SK-N-SH treated with all-trans-retinoic acid at 6 μM for 48 hours (cell line): ENCODE data around the gene AAK1.

ENCODE experiments used
- ATAC-seq: fragments of 200-7000 bp; cut with Tn5 transposase; 3 replicates; pipeline ENCODE4 v1.9.1; 2020; ENCODE audit warnings: mild to moderate bottlenecking, moderate library complexity
- ARNTL ChIP-seq: fragments of 450-650 bp; formaldehyde crosslinking; IDR thresholded peaks from 2 replicates; pipeline ENCODE4 v1.5.0; 2020; ENCODE audit warnings: low read depth, mild to moderate bottlenecking, moderate library complexity, borderline replicate concordance
- BACH2 ChIP-seq: fragments of 250-450 bp; sonication (Bioruptor Pico); IDR thresholded peaks from 2 replicates; pipeline ENCODE4 v1.9.0; 2021; ENCODE audit warnings: mild to moderate bottlenecking, borderline replicate concordance
- CSDC2 ChIP-seq: fragments of 250-450 bp; sonication (Bioruptor Pico); IDR thresholded peaks from 2 replicates; pipeline ENCODE4 v1.5.0; 2020; ENCODE audit warnings: mild to moderate bottlenecking, moderate library complexity
- ESRRG ChIP-seq: fragments of 250-450 bp; sonication (Bioruptor Pico); IDR thresholded peaks from 2 replicates; pipeline ENCODE4 v1.6.1; 2021; ENCODE audit warnings: mild to moderate bottlenecking
- GLIS3 ChIP-seq: fragments of 250-450 bp; sonication (Bioruptor Pico); IDR thresholded peaks from 2 replicates; pipeline ENCODE4 v1.5.0; 2020; ENCODE audit warnings: mild to moderate bottlenecking, moderate library complexity
- OSR1 ChIP-seq: fragments of 250-450 bp; sonication (Bioruptor Pico); IDR thresholded peaks from 2 replicates; pipeline ENCODE4 v1.8.0; 2022; ENCODE audit warnings: moderate library complexity, mild to moderate bottlenecking, inconsistent platforms
- PPARA ChIP-seq: fragments of 250-450 bp; sonication (Bioruptor Pico); IDR thresholded peaks from 2 replicates; pipeline ENCODE4 v1.5.0; 2020; ENCODE audit warnings: mild to moderate bottlenecking, borderline replicate concordance
- TOX ChIP-seq: fragments of 250-450 bp; sonication (Bioruptor Pico); IDR thresholded peaks from 2 replicates; pipeline ENCODE4 v1.8.0; 2021; ENCODE audit warnings: mild to moderate bottlenecking, moderate library complexity, borderline replicate concordance
- ZC3H10 ChIP-seq: fragments of 250-450 bp; sonication (Bioruptor Pico); IDR thresholded peaks from 2 replicates; pipeline ENCODE4 v1.5.1; 2021; ENCODE audit warnings: mild to moderate bottlenecking, moderate library complexity
- ZFP30 ChIP-seq: fragments of 450-650 bp; formaldehyde crosslinking; IDR thresholded peaks from 2 replicates; pipeline ENCODE4 v1.5.0; 2022; ENCODE audit warnings: mild to moderate bottlenecking, moderate library complexity
- ZNF565 ChIP-seq: fragments of 450-650 bp; formaldehyde crosslinking; conservative IDR thresholded peaks from 2 replicates; pipeline ENCODE4 v1.5.0; 2020; ENCODE audit warnings: low read depth, mild to moderate bottlenecking, moderate library complexity
- ZNF70 ChIP-seq: fragments of 450-650 bp; formaldehyde crosslinking; IDR thresholded peaks from 2 replicates; pipeline ENCODE4 v1.5.0; 2020; ENCODE audit warnings: mild to moderate bottlenecking, moderate library complexity
- ZNF8 ChIP-seq: fragments of 450-650 bp; formaldehyde crosslinking; IDR thresholded peaks from 2 replicates; pipeline ENCODE4 v1.5.0; 2020; ENCODE audit warnings: mild to moderate bottlenecking, moderate library complexity
- TF ChIP-seq, protein P1 (sequence below): fragments of 250-450 bp; sonication (Bioruptor Pico); IDR thresholded peaks from 2 replicates; pipeline ENCODE4 v1.5.1; 2021; ENCODE audit warnings: mild to moderate bottlenecking, moderate library complexity
- TF ChIP-seq, protein P2 (sequence below): fragments of 250-450 bp; sonication (Bioruptor Pico); IDR thresholded peaks from 2 replicates; pipeline ENCODE4 v1.5.0; 2020; ENCODE audit warnings: mild to moderate bottlenecking, moderate library complexity
- TF ChIP-seq, protein P3 (sequence below): fragments of 250-450 bp; sonication (Bioruptor Pico); IDR thresholded peaks from 2 replicates; pipeline ENCODE4 v1.5.1; 2020; ENCODE audit warnings: low read depth, mild to moderate bottlenecking, moderate library complexity

The AAK1 gene

DNA sequence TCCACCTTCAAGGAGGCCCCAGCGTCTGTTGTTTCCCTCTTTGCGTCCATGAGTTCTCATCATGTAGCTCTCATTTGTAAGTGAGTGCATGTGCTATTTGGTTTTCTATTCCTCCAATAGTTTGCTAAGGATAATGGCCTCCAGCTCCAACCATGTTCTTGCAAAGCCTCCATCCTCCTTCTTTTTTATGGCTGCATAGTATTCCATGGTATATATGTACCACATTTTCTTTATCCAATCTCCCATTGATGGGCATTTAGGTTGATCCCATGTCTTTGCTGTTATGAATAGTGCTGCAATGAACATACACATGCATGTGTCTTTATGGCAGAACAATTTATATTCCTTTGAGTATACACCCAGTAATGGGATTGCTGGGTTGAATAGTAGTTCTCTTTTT lies 133.3 kb downstream of the AAK1 start:
- TF ChIP-seq, protein P1, sequence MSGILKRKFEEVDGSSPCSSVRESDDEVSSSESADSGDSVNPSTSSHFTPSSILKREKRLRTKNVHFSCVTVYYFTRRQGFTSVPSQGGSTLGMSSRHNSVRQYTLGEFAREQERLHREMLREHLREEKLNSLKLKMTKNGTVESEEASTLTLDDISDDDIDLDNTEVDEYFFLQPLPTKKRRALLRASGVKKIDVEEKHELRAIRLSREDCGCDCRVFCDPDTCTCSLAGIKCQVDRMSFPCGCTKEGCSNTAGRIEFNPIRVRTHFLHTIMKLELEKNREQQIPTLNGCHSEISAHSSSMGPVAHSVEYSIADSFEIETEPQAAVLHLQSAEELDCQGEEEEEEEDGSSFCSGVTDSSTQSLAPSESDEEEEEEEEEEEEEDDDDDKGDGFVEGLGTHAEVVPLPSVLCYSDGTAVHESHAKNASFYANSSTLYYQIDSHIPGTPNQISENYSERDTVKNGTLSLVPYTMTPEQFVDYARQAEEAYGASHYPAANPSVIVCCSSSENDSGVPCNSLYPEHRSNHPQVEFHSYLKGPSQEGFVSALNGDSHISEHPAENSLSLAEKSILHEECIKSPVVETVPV (CRISPR knock-in tag) = no peak
- TF ChIP-seq ZNF565 (no peak), ZNF8 (CRISPR knock-in tag) (peak; percentile 84), PPARA (CRISPR knock-in tag) (no peak), ZFP30 (CRISPR knock-in tag) (no peak)
- TF ChIP-seq, protein P2, sequence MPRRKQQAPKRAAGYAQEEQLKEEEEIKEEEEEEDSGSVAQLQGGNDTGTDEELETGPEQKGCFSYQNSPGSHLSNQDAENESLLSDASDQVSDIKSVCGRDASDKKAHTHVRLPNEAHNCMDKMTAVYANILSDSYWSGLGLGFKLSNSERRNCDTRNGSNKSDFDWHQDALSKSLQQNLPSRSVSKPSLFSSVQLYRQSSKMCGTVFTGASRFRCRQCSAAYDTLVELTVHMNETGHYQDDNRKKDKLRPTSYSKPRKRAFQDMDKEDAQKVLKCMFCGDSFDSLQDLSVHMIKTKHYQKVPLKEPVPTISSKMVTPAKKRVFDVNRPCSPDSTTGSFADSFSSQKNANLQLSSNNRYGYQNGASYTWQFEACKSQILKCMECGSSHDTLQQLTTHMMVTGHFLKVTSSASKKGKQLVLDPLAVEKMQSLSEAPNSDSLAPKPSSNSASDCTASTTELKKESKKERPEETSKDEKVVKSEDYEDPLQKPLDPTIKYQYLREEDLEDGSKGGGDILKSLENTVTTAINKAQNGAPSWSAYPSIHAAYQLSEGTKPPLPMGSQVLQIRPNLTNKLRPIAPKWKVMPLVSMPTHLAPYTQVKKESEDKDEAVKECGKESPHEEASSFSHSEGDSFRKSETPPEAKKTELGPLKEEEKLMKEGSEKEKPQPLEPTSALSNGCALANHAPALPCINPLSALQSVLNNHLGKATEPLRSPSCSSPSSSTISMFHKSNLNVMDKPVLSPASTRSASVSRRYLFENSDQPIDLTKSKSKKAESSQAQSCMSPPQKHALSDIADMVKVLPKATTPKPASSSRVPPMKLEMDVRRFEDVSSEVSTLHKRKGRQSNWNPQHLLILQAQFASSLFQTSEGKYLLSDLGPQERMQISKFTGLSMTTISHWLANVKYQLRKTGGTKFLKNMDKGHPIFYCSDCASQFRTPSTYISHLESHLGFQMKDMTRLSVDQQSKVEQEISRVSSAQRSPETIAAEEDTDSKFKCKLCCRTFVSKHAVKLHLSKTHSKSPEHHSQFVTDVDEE = no peak
- no peak for ATAC-seq

DNA sequence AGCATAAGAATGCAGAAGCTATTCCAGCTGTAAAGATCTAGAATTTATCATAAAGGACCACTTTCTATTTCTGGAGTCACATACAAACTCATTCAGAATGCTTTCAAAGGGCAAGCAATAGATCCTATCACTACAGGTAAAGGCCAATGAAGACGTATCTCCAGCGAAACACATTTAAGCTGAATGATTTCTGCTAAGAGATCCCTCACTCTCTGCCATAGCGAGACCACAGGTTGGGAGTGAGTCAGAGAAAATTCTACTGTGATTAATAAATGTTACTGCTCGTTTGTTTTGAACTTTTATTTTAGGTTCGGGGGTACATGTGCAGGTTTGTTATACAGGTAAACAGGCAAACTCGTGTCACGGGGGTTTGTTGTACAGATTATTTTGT lies 133.8 kb downstream of the AAK1 start:
- ATAC-seq = no peak
- TF ChIP-seq, protein P3, sequence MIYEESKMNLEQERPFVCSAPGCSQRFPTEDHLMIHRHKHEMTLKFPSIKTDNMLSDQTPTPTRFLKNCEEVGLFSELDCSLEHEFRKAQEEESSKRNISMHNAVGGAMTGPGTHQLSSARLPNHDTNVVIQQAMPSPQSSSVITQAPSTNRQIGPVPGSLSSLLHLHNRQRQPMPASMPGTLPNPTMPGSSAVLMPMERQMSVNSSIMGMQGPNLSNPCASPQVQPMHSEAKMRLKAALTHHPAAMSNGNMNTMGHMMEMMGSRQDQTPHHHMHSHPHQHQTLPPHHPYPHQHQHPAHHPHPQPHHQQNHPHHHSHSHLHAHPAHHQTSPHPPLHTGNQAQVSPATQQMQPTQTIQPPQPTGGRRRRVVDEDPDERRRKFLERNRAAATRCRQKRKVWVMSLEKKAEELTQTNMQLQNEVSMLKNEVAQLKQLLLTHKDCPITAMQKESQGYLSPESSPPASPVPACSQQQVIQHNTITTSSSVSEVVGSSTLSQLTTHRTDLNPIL (CRISPR knock-in tag) = no peak
- TF ChIP-seq, protein P2 = no peak
- TF ChIP-seq BACH2 (CRISPR knock-in tag) = no peak
- no peak for TF ChIP-seq PPARA (CRISPR knock-in tag)
- TF ChIP-seq ZNF565 = no peak
- no peak for TF ChIP-seq OSR1 (CRISPR knock-in tag)

DNA sequence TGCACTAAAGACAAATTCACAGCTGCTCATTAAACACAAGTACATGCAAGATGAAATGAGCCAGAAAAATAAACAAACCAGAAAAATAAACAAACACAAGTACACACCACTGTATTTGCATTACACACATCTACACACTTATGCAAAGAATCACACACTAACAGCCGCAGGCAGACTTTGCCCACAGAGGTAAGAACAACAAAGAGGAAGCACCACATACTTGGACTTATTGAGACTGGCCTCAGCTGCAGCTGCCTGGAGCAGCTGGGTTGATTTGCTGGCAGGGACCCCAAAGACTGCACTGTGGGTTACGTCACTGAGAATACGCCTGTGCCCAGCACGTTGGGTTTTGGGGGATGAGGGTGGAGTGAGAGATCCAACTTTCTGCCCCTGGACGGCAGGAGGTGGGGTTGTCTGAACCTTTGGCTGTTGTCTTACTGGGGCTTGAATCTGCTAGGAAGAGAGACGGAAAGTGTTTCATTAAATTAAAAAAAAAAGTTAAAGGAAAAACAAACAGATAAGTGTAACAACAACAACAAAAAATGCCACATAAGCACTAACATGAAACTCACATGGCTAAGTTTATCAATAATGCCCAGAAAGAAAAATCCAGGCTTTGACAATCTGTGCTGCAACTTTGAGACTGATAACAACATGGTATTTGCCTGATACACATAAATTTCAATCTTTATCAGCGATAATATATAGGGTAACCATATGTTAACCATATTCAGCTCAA lies 134.4 kb downstream of the AAK1 start:
- no peak for ATAC-seq
- TF ChIP-seq ARNTL (CRISPR knock-in tag) = no peak
- TF ChIP-seq ZNF8 (CRISPR knock-in tag) = no peak
- TF ChIP-seq, protein P2 = no peak
- TF ChIP-seq ZNF565 = no peak
- TF ChIP-seq, protein P3 (CRISPR knock-in tag) = no peak
- TF ChIP-seq ESRRG (CRISPR knock-in tag) = no peak
- no peak for TF ChIP-seq GLIS3
- TF ChIP-seq ZC3H10 (CRISPR knock-in tag) = no peak
- no peak for TF ChIP-seq CSDC2 (CRISPR knock-in tag)
- no peak for TF ChIP-seq ZNF70 (CRISPR knock-in tag)
- TF ChIP-seq TOX (CRISPR knock-in tag) = no peak
